Measurements from ENCODE around the gene FAM13C. TPM values are rescaled to one million over a fixed set of nuclear protein-coding genes. Genes with fewer than 3 reads are reported as not detected.

FAM13C gene
- total and polyA plus RNA-seq, 2 of the 13 experiments (the other 11 are each of a cell fraction or from before 2014, with no cell fraction given): 0.07 to 0.26 TPM

- CTCF ChIA-PET (ENCODE audit: low intra/inter-chr PET ratio, low total read pairs): no interaction called here
- FAIRE-seq: no peak
- H3K4me2 ChIP-seq (ENCODE audit: low read depth, low read length): no peak overlapping the region
- H3K27ac ChIP-seq (ENCODE audit: extremely low read length, insufficient read depth, low read length): no peak overlapping the region
- POLR2A ChIA-PET: no interaction called here
- no peaks in the 10 kb centered on the region for H3K9me3 ChIP-seq (ENCODE audit: low read length)
- no peak overlapping the region for H3K9ac ChIP-seq (ENCODE audit: insufficient read depth, low read depth, low read length)
- intact Hi-C loops (cut with micrococcal nuclease; ENCODE audit: unreplicated experiment): no loop called here
- no peaks in the 10 kb centered on the region for H3K79me2 ChIP-seq (ENCODE audit: insufficient read depth, low read length)
- H4K20me1 ChIP-seq (ENCODE audit: insufficient read depth, low read length): no peaks in the 10 kb centered on the region
- in situ Hi-C loops (cut with HindIII; ENCODE audit: extremely low pct_ligation_motif_present, low pct_unique_long_range_greater_than_20kb): no loop called here
- TF ChIP-seq MAFK (conservative IDR thresholded peaks at IDR 0.05 in 1 of 2, IDR thresholded peaks at IDR 0.05 in 1 of 2; ENCODE audit: low read length in 2 of 2) (no peak), ZNF432 (CRISPR knock-in tag; IDR thresholded peaks at IDR 0.05; ENCODE audit: borderline replicate concordance) (no peak), ARNT2 (CRISPR knock-in tag; IDR thresholded peaks at IDR 0.05; ENCODE audit: low read depth) (no peak), ZNF33B (CRISPR knock-in tag; IDR thresholded peaks at IDR 0.05) (no peak), GATAD2A (CRISPR knock-in tag; IDR thresholded peaks at IDR 0.05) (no peak), SRF (IDR thresholded peaks at IDR 0.05; ENCODE audit: low read depth, low read length) (no peak), RFX1 (IDR thresholded peaks at IDR 0.05) (no peak), NFATC3 (CRISPR knock-in tag; IDR thresholded peaks at IDR 0.05) (no peak), ZXDC (CRISPR knock-in tag; IDR thresholded peaks at IDR 0.05) (no peak), ARHGAP35 (CRISPR knock-in tag; IDR thresholded peaks at IDR 0.05; ENCODE audit: borderline replicate concordance) (no peak), NCOA5 (CRISPR knock-in tag; IDR thresholded peaks at IDR 0.05) (no peak), JUND (CRISPR knock-in tag; IDR thresholded peaks at IDR 0.05) (no peak)
- TF ChIP-seq, protein P1, sequence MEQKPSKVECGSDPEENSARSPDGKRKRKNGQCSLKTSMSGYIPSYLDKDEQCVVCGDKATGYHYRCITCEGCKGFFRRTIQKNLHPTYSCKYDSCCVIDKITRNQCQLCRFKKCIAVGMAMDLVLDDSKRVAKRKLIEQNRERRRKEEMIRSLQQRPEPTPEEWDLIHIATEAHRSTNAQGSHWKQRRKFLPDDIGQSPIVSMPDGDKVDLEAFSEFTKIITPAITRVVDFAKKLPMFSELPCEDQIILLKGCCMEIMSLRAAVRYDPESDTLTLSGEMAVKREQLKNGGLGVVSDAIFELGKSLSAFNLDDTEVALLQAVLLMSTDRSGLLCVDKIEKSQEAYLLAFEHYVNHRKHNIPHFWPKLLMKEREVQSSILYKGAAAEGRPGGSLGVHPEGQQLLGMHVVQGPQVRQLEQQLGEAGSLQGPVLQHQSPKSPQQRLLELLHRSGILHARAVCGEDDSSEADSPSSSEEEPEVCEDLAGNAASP (CRISPR knock-in tag; IDR thresholded peaks at IDR 0.05; ENCODE audit: borderline replicate concordance): no peak
- TF ChIP-seq, protein P2, sequence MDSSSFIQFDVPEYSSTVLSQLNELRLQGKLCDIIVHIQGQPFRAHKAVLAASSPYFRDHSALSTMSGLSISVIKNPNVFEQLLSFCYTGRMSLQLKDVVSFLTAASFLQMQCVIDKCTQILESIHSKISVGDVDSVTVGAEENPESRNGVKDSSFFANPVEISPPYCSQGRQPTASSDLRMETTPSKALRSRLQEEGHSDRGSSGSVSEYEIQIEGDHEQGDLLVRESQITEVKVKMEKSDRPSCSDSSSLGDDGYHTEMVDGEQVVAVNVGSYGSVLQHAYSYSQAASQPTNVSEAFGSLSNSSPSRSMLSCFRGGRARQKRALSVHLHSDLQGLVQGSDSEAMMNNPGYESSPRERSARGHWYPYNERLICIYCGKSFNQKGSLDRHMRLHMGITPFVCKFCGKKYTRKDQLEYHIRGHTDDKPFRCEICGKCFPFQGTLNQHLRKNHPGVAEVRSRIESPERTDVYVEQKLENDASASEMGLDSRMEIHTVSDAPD (CRISPR knock-in tag; IDR thresholded peaks at IDR 0.05): no peak
- DNase-seq (ENCODE audit: low spot score): no peak
- no peaks in the 10 kb centered on the region for H3K27me3 ChIP-seq (ENCODE audit: control insufficient read depth in 1 of 2, insufficient read depth in 2 of 2, low read length in 2 of 2)
- H3K36me3 ChIP-seq (replicated peaks in 1 of 2; ENCODE audit: control insufficient read depth in 1 of 2, insufficient read depth in 2 of 2, low read length in 2 of 2): no peaks in the 10 kb centered on the region
- no peak for ATAC-seq
- no peak overlapping the region for H2AFZ ChIP-seq (ENCODE audit: low read length)
- peaks cover 40% of the 10 kb centered on the region for H3K4me1 ChIP-seq (ENCODE audit: insufficient read depth, low read length)
- BruUV-seq (replicated peaks): no TSS peak
- no peak overlapping the region for H3K4me3 ChIP-seq (replicated peaks in 1 of 3; ENCODE audit: insufficient read depth in 1 of 3, low read depth in 2 of 3, low read length in 3 of 3)
Measured at GRCh38 chr10:59325116-59325515, 37.2 kb downstream of the FAM13C start.

Data from HepG2 (cell line).